Panc1 (cell line): ENCODE results near the gene PHF19. TPM values are rescaled to one million over a fixed set of nuclear protein-coding genes. Genes with fewer than 3 reads are reported as not detected.

Experiments used
- ATAC-seq: fragments of 200-7000 bp; cut with Tn5 transposase; 2 replicates; pipeline ENCODE4 v1.9.1; 2020; ENCODE audit warnings: mild to moderate bottlenecking, moderate library complexity
- BruUV-seq: library from RNA; stranded (reverse); fragments of 400-500 nt; replicated peaks from 2 replicates; lab custom pipeline; 2021; lab: Mats Ljungman, UMichigan
- CTCF ChIA-PET: fragments of 300-600 bp; sonication (Branson Sonifier 250); formaldehyde crosslinking; loops from one replicate; lab custom pipeline; 2022; ENCODE audit warnings: antibody characterized with exemption; lab: Charles Lee
- POLR2A ChIA-PET: fragments of 300-600 bp; sonication (Branson Sonifier 250); formaldehyde crosslinking; loops from one replicate; lab custom pipeline; 2022; ENCODE audit warnings: antibody characterized with exemption; lab: Charles Lee
- DNase-seq: peaks from one replicate; pipeline ENCODE4 v3.0.0-alpha.2; 2010; ENCODE audit warnings: low read depth, low spot score
- H3K27ac ChIP-seq: 2 replicates; pipeline ENCODE4 v1.5.1; 2011; ENCODE audit warnings: mild to moderate bottlenecking, low read length, inconsistent platforms
- H3K27me3 ChIP-seq: fragments of 200-500 bp; sonication (Bioruptor generic); 2 replicates; pipeline ENCODE4 v1.6.0; 2014; ENCODE audit warnings: low read length, inconsistent platforms; ENCODE audit not compliant: control insufficient read depth, insufficient read depth
- H3K36me3 ChIP-seq: fragments of 200-500 bp; sonication (Bioruptor generic); 2 replicates; pipeline ENCODE4 v1.5.1; 2014; ENCODE audit warnings: inconsistent platforms, mild to moderate bottlenecking, low read length, moderate library complexity; ENCODE audit not compliant: control insufficient read depth, insufficient read depth
- H3K4me1 ChIP-seq: 2 replicates; pipeline ENCODE4 v1.5.1; 2011; ENCODE audit warnings: inconsistent platforms, mild to moderate bottlenecking, low read length, moderate library complexity; ENCODE audit not compliant: control insufficient read depth, insufficient read depth
- H3K4me3 ChIP-seq, 2 experiments: 2 replicates each; pipeline ENCODE4 v1.5.1; 2011 to 2012; ENCODE audit warnings: low read depth in 2 of 2, low read length in 2 of 2, mild to moderate bottlenecking in 2 of 2, inconsistent platforms in 1 of 2, moderate library complexity in 1 of 2
- H3K9me3 ChIP-seq: fragments of 200-500 bp; sonication (Bioruptor generic); 2 replicates; pipeline ENCODE4 v1.5.1; 2014; ENCODE audit warnings: low read depth, mild to moderate bottlenecking, inconsistent platforms, low read length, moderate library complexity; ENCODE audit not compliant: control insufficient read depth, insufficient read depth
- POLR2AphosphoS5 ChIP-seq: IDR thresholded peaks from 2 replicates; pipeline ENCODE4 v1.6.1; 2012; ENCODE audit warnings: mild to moderate bottlenecking, low read depth, low read length, moderate library complexity
- SIN3A ChIP-seq: IDR thresholded peaks from 2 replicates; pipeline ENCODE4 v1.6.1; 2012; ENCODE audit warnings: low read depth, mild to moderate bottlenecking, low read length, moderate library complexity, borderline replicate concordance; ENCODE audit not compliant: insufficient read depth
- TCF7L2 ChIP-seq: IDR thresholded peaks from 2 replicates; pipeline ENCODE4 v1.6.1; 2011; ENCODE audit warnings: mild to moderate bottlenecking, low read depth, low read length, inconsistent platforms
- in situ Hi-C: cut with HindIII; loops from 2 replicates; pipeline ENCODE4 v1.10.0; 2016; ENCODE audit warnings: low sequenced_read_pairs, low pct_unique_long_range_greater_than_20kb
- intact Hi-C: fragments of 100-400 bp; cut with micrococcal nuclease; formaldehyde crosslinking; loops from one replicate; pipeline ENCODE4 v1.10.0; 2022; ENCODE audit not compliant: unreplicated experiment
- total RNA-seq: library from RNA; stranded (reverse); gene quantifications from one replicate; pipeline ENCODE4 v1.2.1, GENCODE V29; 2021; ENCODE audit not compliant: unreplicated experiment
- TF ChIP-seq, protein P1 (sequence below): fragments of 450-650 bp; IDR thresholded peaks from 2 replicates; pipeline ENCODE4 v1.5.1; 2017; ENCODE audit warnings: mild to moderate bottlenecking
- TF ChIP-seq, protein P2 (sequence below), 2 experiments: IDR thresholded peaks; 2 replicates each; pipeline ENCODE4 v1.6.1; 2011 to 2012; ENCODE audit warnings: low read depth in 2 of 2, control low read depth in 1 of 2, low read length in 1 of 2, mild to moderate bottlenecking in 1 of 2, moderate library complexity in 1 of 2; ENCODE audit not compliant: insufficient read depth in 1 of 2

The PHF19 gene
- total RNA-seq, 1 experiment from 2014 or later: 91.1 TPM

DNA sequence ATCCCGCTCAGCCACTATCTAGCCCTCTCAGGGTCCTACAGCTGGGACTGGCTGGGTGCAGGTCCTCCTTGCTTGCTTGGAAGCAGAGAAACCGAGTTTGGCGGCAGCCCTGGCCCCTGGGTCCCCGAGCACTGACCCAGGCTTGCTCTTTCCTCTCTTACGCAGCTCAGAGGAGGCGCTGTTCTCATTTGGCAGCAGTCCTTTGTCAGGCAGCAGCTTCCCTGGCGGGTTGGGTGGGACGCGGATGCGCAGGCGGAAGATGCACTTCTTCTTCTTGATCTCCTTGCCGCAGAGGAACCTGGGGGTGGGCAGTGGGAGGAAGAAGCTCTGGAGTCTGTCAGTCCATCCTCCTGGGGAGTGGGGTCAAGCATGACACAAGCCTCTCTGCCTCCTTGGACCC lies 14.5 kb downstream of the PHF19 start:
- CTCF ChIA-PET: interaction anchor here (0.5 kb wide), 1 partner anchor 87 kb away, joined by 5 read pairs; no protein-coding TSS in a partner anchor
- H3K27me3 ChIP-seq: no peaks in the 10 kb centered on the region
- TF ChIP-seq, protein P1, sequence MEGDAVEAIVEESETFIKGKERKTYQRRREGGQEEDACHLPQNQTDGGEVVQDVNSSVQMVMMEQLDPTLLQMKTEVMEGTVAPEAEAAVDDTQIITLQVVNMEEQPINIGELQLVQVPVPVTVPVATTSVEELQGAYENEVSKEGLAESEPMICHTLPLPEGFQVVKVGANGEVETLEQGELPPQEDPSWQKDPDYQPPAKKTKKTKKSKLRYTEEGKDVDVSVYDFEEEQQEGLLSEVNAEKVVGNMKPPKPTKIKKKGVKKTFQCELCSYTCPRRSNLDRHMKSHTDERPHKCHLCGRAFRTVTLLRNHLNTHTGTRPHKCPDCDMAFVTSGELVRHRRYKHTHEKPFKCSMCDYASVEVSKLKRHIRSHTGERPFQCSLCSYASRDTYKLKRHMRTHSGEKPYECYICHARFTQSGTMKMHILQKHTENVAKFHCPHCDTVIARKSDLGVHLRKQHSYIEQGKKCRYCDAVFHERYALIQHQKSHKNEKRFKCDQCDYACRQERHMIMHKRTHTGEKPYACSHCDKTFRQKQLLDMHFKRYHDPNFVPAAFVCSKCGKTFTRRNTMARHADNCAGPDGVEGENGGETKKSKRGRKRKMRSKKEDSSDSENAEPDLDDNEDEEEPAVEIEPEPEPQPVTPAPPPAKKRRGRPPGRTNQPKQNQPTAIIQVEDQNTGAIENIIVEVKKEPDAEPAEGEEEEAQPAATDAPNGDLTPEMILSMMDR: no peak
- no peak for TF ChIP-seq SIN3A
- TF ChIP-seq TCF7L2: no peak
- TF ChIP-seq, protein P2, sequence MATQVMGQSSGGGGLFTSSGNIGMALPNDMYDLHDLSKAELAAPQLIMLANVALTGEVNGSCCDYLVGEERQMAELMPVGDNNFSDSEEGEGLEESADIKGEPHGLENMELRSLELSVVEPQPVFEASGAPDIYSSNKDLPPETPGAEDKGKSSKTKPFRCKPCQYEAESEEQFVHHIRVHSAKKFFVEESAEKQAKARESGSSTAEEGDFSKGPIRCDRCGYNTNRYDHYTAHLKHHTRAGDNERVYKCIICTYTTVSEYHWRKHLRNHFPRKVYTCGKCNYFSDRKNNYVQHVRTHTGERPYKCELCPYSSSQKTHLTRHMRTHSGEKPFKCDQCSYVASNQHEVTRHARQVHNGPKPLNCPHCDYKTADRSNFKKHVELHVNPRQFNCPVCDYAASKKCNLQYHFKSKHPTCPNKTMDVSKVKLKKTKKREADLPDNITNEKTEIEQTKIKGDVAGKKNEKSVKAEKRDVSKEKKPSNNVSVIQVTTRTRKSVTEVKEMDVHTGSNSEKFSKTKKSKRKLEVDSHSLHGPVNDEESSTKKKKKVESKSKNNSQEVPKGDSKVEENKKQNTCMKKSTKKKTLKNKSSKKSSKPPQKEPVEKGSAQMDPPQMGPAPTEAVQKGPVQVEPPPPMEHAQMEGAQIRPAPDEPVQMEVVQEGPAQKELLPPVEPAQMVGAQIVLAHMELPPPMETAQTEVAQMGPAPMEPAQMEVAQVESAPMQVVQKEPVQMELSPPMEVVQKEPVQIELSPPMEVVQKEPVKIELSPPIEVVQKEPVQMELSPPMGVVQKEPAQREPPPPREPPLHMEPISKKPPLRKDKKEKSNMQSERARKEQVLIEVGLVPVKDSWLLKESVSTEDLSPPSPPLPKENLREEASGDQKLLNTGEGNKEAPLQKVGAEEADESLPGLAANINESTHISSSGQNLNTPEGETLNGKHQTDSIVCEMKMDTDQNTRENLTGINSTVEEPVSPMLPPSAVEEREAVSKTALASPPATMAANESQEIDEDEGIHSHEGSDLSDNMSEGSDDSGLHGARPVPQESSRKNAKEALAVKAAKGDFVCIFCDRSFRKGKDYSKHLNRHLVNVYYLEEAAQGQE (IDR thresholded peaks at IDR 0.05; ENCODE audit: insufficient read depth in 1 of 2, low read depth in 2 of 2, low read length in 1 of 2): no peak
- TF ChIP-seq POLR2AphosphoS5: no peak
- H3K27ac ChIP-seq: no peak overlapping the region
- H3K9me3 ChIP-seq: no peaks in the 10 kb centered on the region
- ATAC-seq (no peak), DNase-seq (no peak)
- H3K36me3 ChIP-seq: peaks cover 2% of the 10 kb centered on the region; the same call in 1 of the 2 replicates
- in situ Hi-C loops: no loop called here
- BruUV-seq: no TSS peak
- intact Hi-C loops: no loop called here
- H3K4me1 ChIP-seq: no peaks in the 10 kb centered on the region
- POLR2A ChIA-PET: no interaction called here
- no peak overlapping the region for H3K4me3 ChIP-seq

DNA sequence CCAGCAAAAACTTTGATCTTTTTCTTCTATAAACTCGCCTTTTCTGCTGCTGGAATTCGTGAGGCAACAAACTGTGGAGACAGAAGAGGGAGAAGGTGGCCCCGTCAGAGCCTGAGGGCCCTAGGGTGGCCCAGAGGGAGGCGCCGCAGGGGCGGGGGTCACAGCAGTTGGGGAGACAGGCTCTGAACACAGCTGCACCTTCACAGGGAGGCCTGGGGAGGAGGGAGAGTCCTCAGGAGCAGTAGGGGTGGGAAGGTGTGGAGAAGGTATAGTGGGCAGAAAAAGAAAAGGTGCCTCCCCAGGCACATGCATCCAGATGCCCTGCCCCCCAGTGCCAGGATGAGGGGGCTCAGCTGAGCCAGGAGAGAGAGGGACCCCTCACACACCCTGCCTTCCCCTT lies 15.1 kb downstream of the PHF19 start:
- peaks cover 2% of the 10 kb centered on the region; the same call in 1 of the 2 replicates for H3K36me3 ChIP-seq
- CTCF ChIA-PET: interaction anchor here (0.5 kb wide), 1 partner anchor 87 kb away, joined by 5 read pairs; no protein-coding TSS in a partner anchor
- intact Hi-C loops (no loop called here), in situ Hi-C loops (no loop called here)
- DNase-seq (no peak), ATAC-seq (no peak)
- no TSS peak for BruUV-seq
- no peak overlapping the region for H3K27ac ChIP-seq
- H3K27me3 ChIP-seq: no peaks in the 10 kb centered on the region
- no peak overlapping the region for H3K4me3 ChIP-seq
- TF ChIP-seq, protein P1: no peak
- no peak for TF ChIP-seq POLR2AphosphoS5
- TF ChIP-seq, protein P2 (IDR thresholded peaks at IDR 0.05; ENCODE audit: insufficient read depth in 1 of 2, low read depth in 2 of 2, low read length in 1 of 2): no peak
- TF ChIP-seq SIN3A: no peak
- TF ChIP-seq TCF7L2: no peak
- no peaks in the 10 kb centered on the region for H3K9me3 ChIP-seq
- POLR2A ChIA-PET: no interaction called here
- H3K4me1 ChIP-seq: no peaks in the 10 kb centered on the region
